CD4-positive, alpha-beta memory T cell (primary cell): ENCODE results near the gene ZNF835. TPM values are rescaled to one million over a fixed set of nuclear protein-coding genes. Genes with fewer than 3 reads are reported as not detected.

Experiments used
- CTCF ChIA-PET: fragments of 350-600 bp; sonication (Branson Sonifier 250); formaldehyde crosslinking; loops from one replicate; lab custom pipeline; 2021; ENCODE audit warnings: inconsistent platforms; ENCODE audit not compliant: partially characterized antibody; lab: Charles Lee
- POLR2A ChIA-PET: fragments of 350-600 bp; sonication (Branson Sonifier 250); formaldehyde crosslinking; loops from one replicate; lab custom pipeline; 2021; ENCODE audit not compliant: partially characterized antibody; lab: Charles Lee
- DNase-seq, 5 donors: peaks; one replicate each; pipeline versions ENCODE4 v3.0.0 to v3.0.0-alpha.2; 2020 to 2022; ENCODE audit warnings: mixed read lengths in 1 of 5
- H3K27ac ChIP-seq: one replicate; pipeline ENCODE4 v1.7.0; 2013; ENCODE audit warnings: low read depth, low read length
- H3K27me3 ChIP-seq: 2 replicates; pipeline ENCODE4 v1.7.0; 2013; ENCODE audit warnings: mild to moderate bottlenecking, low read length, moderate library complexity; ENCODE audit not compliant: insufficient read depth
- H3K36me3 ChIP-seq: 2 replicates; pipeline ENCODE4 v1.7.0; 2013; ENCODE audit warnings: mild to moderate bottlenecking, low read length, moderate library complexity; ENCODE audit not compliant: insufficient read depth
- H3K4me1 ChIP-seq: 2 replicates; pipeline ENCODE4 v1.7.0; 2013; ENCODE audit warnings: mild to moderate bottlenecking, low read length, moderate library complexity; ENCODE audit not compliant: insufficient read depth
- H3K4me3 ChIP-seq, 2 donors: one replicate each; pipeline ENCODE4 v1.7.0; 2013; ENCODE audit warnings: low read length in 2 of 2, mild to moderate bottlenecking in 1 of 2
- H3K9me3 ChIP-seq, 2 donors: one replicate each; pipeline ENCODE4 v1.7.0; 2013; ENCODE audit warnings: low read length in 2 of 2, control low read depth in 1 of 2; ENCODE audit not compliant: control insufficient read depth in 1 of 2
- H3K27ac Mint-ChIP-seq, 7 donors: one replicate each; pipeline ENCODE4 v1.8.0; 2020 to 2021; ENCODE audit warnings: mixed read lengths in 7 of 7, mild to moderate bottlenecking in 6 of 7, inconsistent platforms in 3 of 7, moderate library complexity in 3 of 7
- H3K27me3 Mint-ChIP-seq, 2 donors: one replicate each; pipeline ENCODE4 v1.8.0; 2020 to 2021; ENCODE audit warnings: mixed read lengths in 2 of 2
- H3K36me3 Mint-ChIP-seq, 2 donors: one replicate each; pipeline ENCODE4 v1.8.0; 2020 to 2021; ENCODE audit warnings: mixed read lengths in 2 of 2, inconsistent platforms in 1 of 2, mild to moderate bottlenecking in 1 of 2
- H3K4me1 Mint-ChIP-seq, 4 donors: one replicate each; pipeline ENCODE4 v1.8.0; 2020 to 2021; ENCODE audit warnings: mixed read lengths in 4 of 4, mild to moderate bottlenecking in 1 of 4
- H3K4me3 Mint-ChIP-seq, 8 donors: one replicate each; pipeline ENCODE4 v1.8.0; 2020 to 2021; ENCODE audit warnings: mixed read lengths in 8 of 8, mild to moderate bottlenecking in 7 of 8, moderate library complexity in 6 of 8, inconsistent platforms in 3 of 8
- H3K9me3 Mint-ChIP-seq, 8 donors: one replicate each; pipeline ENCODE4 v1.8.0; 2020 to 2021; ENCODE audit warnings: mixed read lengths in 8 of 8, mild to moderate bottlenecking in 5 of 8, inconsistent platforms in 3 of 8, moderate library complexity in 1 of 8
- intact Hi-C: fragments of 100-400 bp; cut with micrococcal nuclease; formaldehyde crosslinking; loops from one replicate; pipeline ENCODE4 v1.15.1; 2023
- polyA plus RNA-seq, 2 donors: library from polyadenylated mRNA; unstranded; fragments of 300-500 nt; fragmentation: Illumina TruSeq; gene quantifications; one replicate each; pipeline ENCODE4 v1.2.3, GENCODE V29; 2021
- total RNA-seq, 2 experiments: library from RNA; stranded (reverse); gene quantifications; one replicate each; pipeline ENCODE4 v1.2.3, GENCODE V29; 2021

Gene ZNF835
- total and polyA plus RNA-seq, 4 experiments from 2014 or later, result 0.64 to 3.8 (median 3.5) TPM

DNA sequence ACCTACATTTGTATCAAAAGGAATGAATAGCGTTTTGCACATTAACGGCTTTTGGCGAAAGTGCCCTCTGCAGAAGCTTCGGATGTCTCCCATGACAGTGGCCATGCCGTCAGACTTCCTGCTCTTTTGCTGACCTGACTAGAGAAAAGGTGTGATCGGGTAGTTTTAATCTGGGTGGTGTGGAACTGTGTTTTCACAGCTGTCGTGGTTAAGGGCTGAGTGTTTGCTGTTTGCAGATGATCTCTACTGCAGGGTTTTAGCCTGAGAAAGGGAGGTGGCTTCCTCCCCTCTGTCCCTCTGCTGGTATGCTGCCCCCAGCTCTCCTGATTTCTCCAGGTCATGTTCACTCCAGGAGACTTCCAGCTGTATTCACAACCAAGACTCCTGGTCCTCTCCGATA, 54.0 kb downstream of the ZNF835 start:
- Histone ChIP-seq H3K27ac (no peak overlapping the region), H3K4me1 (no peaks in the 10 kb centered on the region), H3K9me3 (peaks cover 0 to 69% of the 10 kb centered on the region in 2 donors), H3K36me3 (peaks cover 23% of the 10 kb centered on the region), H3K27me3 (no peaks in the 10 kb centered on the region), H3K4me3 (no peak overlapping the region)
- peak overlapping the region in 1 of 8 donors; percentile 21 for H3K4me3 Mint-ChIP-seq
- ChIA-PET CTCF (interaction anchor here (0.6 kb wide), 1 partner anchor 1553 kb away, joined by 4 read pairs; no protein-coding TSS in a partner anchor), POLR2A (no interaction called here)
- peaks cover 79 to 87% of the 10 kb centered on the region in 2 donors for H3K36me3 Mint-ChIP-seq
- H3K4me1 Mint-ChIP-seq, result peaks cover 0 to 3% (median under 1%) of the 10 kb centered on the region in 4 donors
- no peaks in the 10 kb centered on the region for H3K27me3 Mint-ChIP-seq
- H3K27ac Mint-ChIP-seq, result no peak overlapping the region
- H3K9me3 Mint-ChIP-seq, result peaks cover 0 to 97% (median 87%) of the 10 kb centered on the region in 8 donors
- intact Hi-C loops, result no loop called here
- DNase-seq, result no peak

DNA sequence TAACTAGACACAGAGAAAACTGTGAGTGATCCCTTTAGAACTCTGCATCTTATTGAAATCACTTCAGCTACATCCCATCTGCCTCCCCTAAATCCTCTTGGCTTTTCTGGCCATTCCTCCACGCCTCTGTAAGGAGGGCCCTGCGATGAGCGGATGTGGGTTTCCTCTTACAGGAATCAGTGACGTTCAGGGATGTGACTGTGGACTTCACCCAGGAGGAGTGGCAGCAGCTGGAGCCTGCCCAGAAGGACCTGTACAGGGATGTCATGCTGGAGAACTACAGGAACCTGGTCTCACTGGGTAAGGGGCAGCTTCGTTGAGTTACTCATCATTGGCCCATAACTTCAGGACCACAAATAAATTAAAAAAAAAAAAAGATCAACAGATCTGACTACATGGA, 57.9 kb downstream of the ZNF835 start:
- H3K4me3 ChIP-seq, result no peak overlapping the region
- peaks cover 5% of the 10 kb centered on the region for H3K36me3 ChIP-seq
- Mint-ChIP-seq H3K9me3 (peaks cover 7 to 100% (median 98%) of the 10 kb centered on the region in 8 donors), H3K27ac (no peak overlapping the region), H3K36me3 (peaks cover 88 to 97% of the 10 kb centered on the region in 2 donors), H3K4me1 (peaks cover 0 to 6% (median under 1%) of the 10 kb centered on the region in 4 donors), H3K4me3 (no peak overlapping the region), H3K27me3 (no peaks in the 10 kb centered on the region)
- no peak overlapping the region for H3K27ac ChIP-seq
- DNase-seq, result no peak
- ChIA-PET POLR2A (no interaction called here), CTCF (no interaction called here)
- peaks cover 8 to 64% of the 10 kb centered on the region in 2 donors for H3K9me3 ChIP-seq
- intact Hi-C loops, result no loop called here
- no peaks in the 10 kb centered on the region for H3K27me3 ChIP-seq
- H3K4me1 ChIP-seq, result no peaks in the 10 kb centered on the region

DNA sequence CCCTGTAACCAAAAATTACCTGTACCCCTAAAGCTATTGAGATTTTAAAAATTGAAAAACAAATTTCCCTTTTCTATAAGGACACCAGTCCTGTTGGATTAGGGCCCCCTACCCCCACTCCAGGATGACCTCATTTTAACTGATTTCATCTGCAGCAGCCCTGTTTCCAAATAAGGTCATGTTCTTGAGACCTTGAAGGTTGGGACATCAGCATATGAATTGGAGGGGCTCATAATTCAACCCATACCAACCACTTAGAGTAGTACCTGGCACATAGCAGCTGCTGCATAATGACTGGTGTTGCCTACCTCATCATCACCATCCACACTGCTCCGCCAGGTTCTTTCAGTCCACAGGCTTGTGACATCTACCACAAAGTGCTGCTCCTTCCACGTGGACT, 58.8 kb downstream of the ZNF835 start:
- POLR2A ChIA-PET, result no interaction called here

More for the DNA sequence above, 58.8 kb downstream of the ZNF835 start:
- no peak for DNase-seq
- H3K27me3 ChIP-seq, result no peaks in the 10 kb centered on the region
- CTCF ChIA-PET, result no interaction called here
- Mint-ChIP-seq H3K4me1 (peaks cover 0 to 6% (median under 1%) of the 10 kb centered on the region in 4 donors), H3K27ac (no peak overlapping the region), H3K36me3 (peaks cover 90 to 99% of the 10 kb centered on the region in 2 donors), H3K9me3 (peaks cover 7 to 100% (median 98%) of the 10 kb centered on the region in 8 donors), H3K4me3 (no peak overlapping the region), H3K27me3 (no peaks in the 10 kb centered on the region)
- H3K36me3 ChIP-seq, result peaks cover 4% of the 10 kb centered on the region
- no peak overlapping the region for H3K27ac ChIP-seq
- peaks cover 11 to 68% of the 10 kb centered on the region in 2 donors for H3K9me3 ChIP-seq
- no peaks in the 10 kb centered on the region for H3K4me1 ChIP-seq
- H3K4me3 ChIP-seq, result no peak overlapping the region
- intact Hi-C loops, result no loop called here

Other genes starting within 250 kb of the ZNF835 start
- under 1 TPM in 1 of 2 experiments, not detected in 1; 0.15 TPM for gene ZNF667, start 194.4 kb downstream of the ZNF835 start, total RNA-seq
- under 1 TPM; 0.09 to 0.23 TPM for gene ZNF667, start 194.4 kb downstream of the ZNF835 start, polyA plus RNA-seq
- gene ZNF471, start 163.9 kb downstream of the ZNF835 start, total RNA-seq, result 1 to 10 TPM; 1.1 to 1.7 TPM
- gene ZNF471, start 163.9 kb downstream of the ZNF835 start, polyA plus RNA-seq, result under 1 TPM; 0.31 to 0.89 TPM
- 1 to 10 TPM; 8.3 to 8.8 TPM for gene ZFP28, start 132.8 kb downstream of the ZNF835 start, total RNA-seq
- gene ZFP28, start 132.8 kb downstream of the ZNF835 start, polyA plus RNA-seq, result 1 to 10 TPM; 1.5 to 3.0 TPM
- gene ZNF470, start 104.3 kb downstream of the ZNF835 start, total RNA-seq, result 1 to 10 TPM; 4.9 to 5.0 TPM
- 1 to 10 TPM; 1.2 to 2.7 TPM for gene ZNF470, start 104.3 kb downstream of the ZNF835 start, polyA plus RNA-seq
- gene ZNF71, start 76.5 kb downstream of the ZNF835 start, total RNA-seq, result 1 to 10 TPM; 8.2 to 8.3 TPM
- 10 to 100 TPM in 1 of 2 donors, 1 to 10 TPM in 1; 7.1 to 13.7 TPM for gene ZNF71, start 76.5 kb downstream of the ZNF835 start, polyA plus RNA-seq
- gene SMIM17, start 28.6 kb downstream of the ZNF835 start, total RNA-seq, result not detected
- gene SMIM17, start 28.6 kb downstream of the ZNF835 start, polyA plus RNA-seq, result not detected
- not detected for gene PEG3, start 169.0 kb upstream of the ZNF835 start, total RNA-seq
- not detected for gene PEG3, start 169.0 kb upstream of the ZNF835 start, polyA plus RNA-seq
- not detected for gene ZIM2, start 169.0 kb upstream of the ZNF835 start, total RNA-seq
- not detected for gene ZIM2, start 169.0 kb upstream of the ZNF835 start, polyA plus RNA-seq